ENCODE data around the gene SALL4. TPM values are rescaled to one million over a fixed set of nuclear protein-coding genes. Genes with fewer than 3 reads are reported as not detected.

SALL4 gene
- total and polyA plus RNA-seq, 2 of the 8 experiments (the other 6 are each of a cell fraction or from before 2014, with no cell fraction given) = 108 to 235 TPM

DNA sequence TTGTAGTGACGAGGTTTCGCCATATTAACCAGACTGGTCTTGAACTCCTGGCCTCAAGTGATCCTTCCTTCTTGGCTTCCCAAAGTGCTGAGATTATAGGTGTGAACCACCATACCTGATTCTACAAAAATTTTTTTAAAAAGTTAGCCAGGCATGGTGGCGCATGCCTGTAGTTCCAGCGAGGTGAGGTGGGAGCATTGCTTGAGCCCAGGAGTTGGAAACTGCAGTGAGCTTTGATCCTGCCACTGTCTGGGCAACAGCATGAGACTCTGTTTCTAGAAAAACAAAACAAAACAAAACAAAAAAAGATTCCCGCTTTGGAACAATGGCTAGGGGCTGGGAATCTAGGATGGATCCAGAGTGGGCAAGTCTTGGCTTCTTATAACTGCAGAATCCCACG lies 35.1 kb upstream of the SALL4 start (continued):
- TF ChIP-seq EGR1 (IDR thresholded peaks at IDR 0.05; ENCODE audit: borderline replicate concordance, low read depth, low read length) = no peak
- no peak for TF ChIP-seq SP1 (IDR thresholded peaks at IDR 0.05; ENCODE audit: low read depth, low read length)
- TF ChIP-seq ZNF274 (IDR thresholded peaks at IDR 0.05; ENCODE audit: borderline replicate concordance, extremely low read depth, low read length) = no peak
- TF ChIP-seq EP300 (IDR thresholded peaks at IDR 0.05; ENCODE audit: borderline replicate concordance in 1 of 2, low read depth in 2 of 2, low read length in 2 of 2) = no peak
- TF ChIP-seq KDM4A (IDR thresholded peaks at IDR 0.05; ENCODE audit: low read depth, low read length, severe bottlenecking) = no peak
